Neural cell (in vitro differentiated cells): ENCODE measurements around the gene STAT2.

Experiments
- CTCF ChIP-seq: fragments of 450-650 bp; IDR thresholded peaks from 2 replicates; pipeline ENCODE4 v1.5.1; 2014; ENCODE audit warnings: antibody characterized with exemption, mild to moderate bottlenecking, moderate library complexity; ENCODE audit not compliant: poor library complexity, severe bottlenecking
- EP300 ChIP-seq: fragments of 450-650 bp; conservative IDR thresholded peaks from 2 replicates; pipeline ENCODE4 v1.6.1; 2014; ENCODE audit warnings: antibody characterized with exemption, mild to moderate bottlenecking, moderate library complexity; ENCODE audit not compliant: poor library complexity, severe bottlenecking

- TF ChIP-seq CTCF (no peak), EP300 (peak; percentile 9)
Observed at GRCh38 chr12:56299853-56300643, 59.9 kb downstream of the STAT2 start, which contains the start of gene CS.
